ENCODE measurements around the gene ERFE. TPM values are rescaled to one million over a fixed set of nuclear protein-coding genes. Genes with fewer than 3 reads are reported as not detected.

ERFE gene
- total RNA-seq, 2 experiments from 2014 or later, result 0.42 TPM; not detected in 1

GRCh38 chr2:238187618-238188548 is 29.1 kb downstream of the ERFE start:
- Mint-ChIP-seq H3K27ac (no peak overlapping the region), H3K9me3 (no peaks in the 10 kb centered on the region), H3K4me1 (no peaks in the 10 kb centered on the region), H3K27me3 (no peaks in the 10 kb centered on the region), H3K4me3 (no peak overlapping the region), H3K36me3 (peaks cover 24% of the 10 kb centered on the region)
- no peak for DNase-seq
- no peak for ATAC-seq (ENCODE audit: low read depth)
- POLR2A ChIA-PET, result interaction anchor here (1.1 kb wide), 1 partner anchor 15 kb away, joined by 4 read pairs; the partner anchor contains the start of gene ILKAP

- H3K27ac Mint-ChIP-seq, result no peak overlapping the region
- DNase-seq (no peak), ATAC-seq (ENCODE audit: low read depth) (no peak)
- H3K27me3 Mint-ChIP-seq, result no peaks in the 10 kb centered on the region
- POLR2A ChIA-PET, result no interaction called here
- H3K9me3 Mint-ChIP-seq, result no peaks in the 10 kb centered on the region
- H3K4me3 Mint-ChIP-seq, result no peak overlapping the region
- H3K4me1 Mint-ChIP-seq, result peaks cover under 1% of the 10 kb centered on the region
- peaks cover 23% of the 10 kb centered on the region for H3K36me3 Mint-ChIP-seq
Observed at GRCh38 chr2:238190445-238190844, 31.7 kb downstream of the ERFE start.

- DNase-seq, result no peak
- H3K36me3 Mint-ChIP-seq, result peaks cover 4% of the 10 kb centered on the region
- peak overlapping the region; percentile 85 for H3K27ac Mint-ChIP-seq
- no peak for ATAC-seq (ENCODE audit: low read depth)
- H3K27me3 Mint-ChIP-seq, result peaks cover 2% of the 10 kb centered on the region
- H3K4me1 Mint-ChIP-seq, result peaks cover 27% of the 10 kb centered on the region
- peak overlapping the region; percentile 86 for H3K4me3 Mint-ChIP-seq
- H3K9me3 Mint-ChIP-seq, result no peaks in the 10 kb centered on the region
- POLR2A ChIA-PET, result interaction anchor here (0.7 to 2.3 kb wide), 13 partner anchors 11 to 280 kb away, joined by 3 to 8 read pairs (median 4); partner anchors contain the start of gene SCLY
Observed at GRCh38 chr2:238202326-238203093, 43.7 kb downstream of the ERFE start.

- H3K27me3 Mint-ChIP-seq, result peaks cover 2% of the 10 kb centered on the region
- peaks cover 24% of the 10 kb centered on the region for H3K4me1 Mint-ChIP-seq
- H3K4me3 Mint-ChIP-seq, result peak within 1 kb of the TSS; percentile 86
- H3K9me3 Mint-ChIP-seq, result no peaks in the 10 kb centered on the region
- POLR2A ChIA-PET, result interaction anchor here (0.8 to 2.3 kb wide), 10 partner anchors 11 to 280 kb away, joined by 3 to 8 read pairs (median 4); partner anchors contain the start of gene SCLY
- peak; percentile 97 for ATAC-seq (ENCODE audit: low read depth)
- peak within 1 kb of the TSS; percentile 85 for H3K27ac Mint-ChIP-seq
- H3K36me3 Mint-ChIP-seq, result peaks cover 4% of the 10 kb centered on the region
- peak; percentile 96 for DNase-seq
Observed at GRCh38 chr2:238203094-238203972, 44.6 kb downstream of the ERFE start, which contains the start of gene ILKAP. TSS of gene ILKAP (minus strand) at chr2:238203695. CDS start at chr2:238203553, 142 bp downstream.

- H3K9me3 Mint-ChIP-seq, result no peaks in the 10 kb centered on the region
- H3K4me3 Mint-ChIP-seq, result peak overlapping the region; percentile 80
- DNase-seq, result no peak
- peak; percentile 16 for ATAC-seq (ENCODE audit: low read depth)
- POLR2A ChIA-PET, result interaction anchor here (1.0 to 2.3 kb wide), 2 partner anchors 27 to 224 kb away, joined by 3 to 8 read pairs; no protein-coding TSS in a partner anchor
- peaks cover 4% of the 10 kb centered on the region for H3K36me3 Mint-ChIP-seq
- peaks cover 21% of the 10 kb centered on the region for H3K4me1 Mint-ChIP-seq
- peak overlapping the region; percentile 79 for H3K27ac Mint-ChIP-seq
- H3K27me3 Mint-ChIP-seq, result peaks cover 2% of the 10 kb centered on the region
Observed at GRCh38 chr2:238203973-238204683, 45.4 kb downstream of the ERFE start.

- no peak for DNase-seq
- H3K27me3 Mint-ChIP-seq, result peaks cover 12% of the 10 kb centered on the region
Observed at GRCh38 chr2:238207006-238207405, 48.2 kb downstream of the ERFE start.

GRCh38 chr2:238216651-238217184 is 57.9 kb downstream of the ERFE start:
- Mint-ChIP-seq H3K27me3 (peaks cover 40% of the 10 kb centered on the region), H3K36me3 (no peaks in the 10 kb centered on the region), H3K9me3 (no peaks in the 10 kb centered on the region), H3K27ac (no peak overlapping the region), H3K4me1 (no peaks in the 10 kb centered on the region), H3K4me3 (no peak overlapping the region)
- ATAC-seq (ENCODE audit: low read depth) (no peak), DNase-seq (no peak)
- POLR2A ChIA-PET, result no interaction called here

More at GRCh38 chr2:238207006-238207405, 48.2 kb downstream of the ERFE start:
- Mint-ChIP-seq H3K27ac (no peak overlapping the region), H3K4me3 (no peak overlapping the region), H3K36me3 (peaks cover 4% of the 10 kb centered on the region), H3K4me1 (peaks cover 5% of the 10 kb centered on the region), H3K9me3 (no peaks in the 10 kb centered on the region)
- no peak for ATAC-seq (ENCODE audit: low read depth)
- POLR2A ChIA-PET, result interaction anchor here (0.6 kb wide), 1 partner anchor 202 kb away, joined by 4 read pairs; no protein-coding TSS in a partner anchor

Other genes starting within 250 kb of the ERFE start
- 10 to 100 TPM; 49.0 to 49.8 TPM for gene UBE2F, start 192.0 kb upstream of the ERFE start, total RNA-seq
- 10 to 100 TPM; 27.8 to 30.6 TPM for gene SCLY, start 98.0 kb upstream of the ERFE start, total RNA-seq
- under 1 TPM; 0.09 to 0.11 TPM for gene ESPNL, start 58.6 kb upstream of the ERFE start, total RNA-seq
- gene KLHL30, start 20.3 kb upstream of the ERFE start, total RNA-seq, result not detected
- gene ILKAP, start 44.7 kb downstream of the ERFE start, total RNA-seq, result 10 to 100 TPM; 56.3 to 59.1 TPM
- 1 to 10 TPM; 4.3 to 7.1 TPM for gene HES6, start 81.1 kb downstream of the ERFE start, total RNA-seq
- 10 to 100 TPM; 13.0 to 13.7 TPM for gene PER2, start 129.6 kb downstream of the ERFE start, total RNA-seq
- 1 to 10 TPM; 8.6 to 8.7 TPM for gene TRAF3IP1, start 161.5 kb downstream of the ERFE start, total RNA-seq